Measurements from ENCODE around the gene MAP3K4.

MAP3K4 gene, protein sequence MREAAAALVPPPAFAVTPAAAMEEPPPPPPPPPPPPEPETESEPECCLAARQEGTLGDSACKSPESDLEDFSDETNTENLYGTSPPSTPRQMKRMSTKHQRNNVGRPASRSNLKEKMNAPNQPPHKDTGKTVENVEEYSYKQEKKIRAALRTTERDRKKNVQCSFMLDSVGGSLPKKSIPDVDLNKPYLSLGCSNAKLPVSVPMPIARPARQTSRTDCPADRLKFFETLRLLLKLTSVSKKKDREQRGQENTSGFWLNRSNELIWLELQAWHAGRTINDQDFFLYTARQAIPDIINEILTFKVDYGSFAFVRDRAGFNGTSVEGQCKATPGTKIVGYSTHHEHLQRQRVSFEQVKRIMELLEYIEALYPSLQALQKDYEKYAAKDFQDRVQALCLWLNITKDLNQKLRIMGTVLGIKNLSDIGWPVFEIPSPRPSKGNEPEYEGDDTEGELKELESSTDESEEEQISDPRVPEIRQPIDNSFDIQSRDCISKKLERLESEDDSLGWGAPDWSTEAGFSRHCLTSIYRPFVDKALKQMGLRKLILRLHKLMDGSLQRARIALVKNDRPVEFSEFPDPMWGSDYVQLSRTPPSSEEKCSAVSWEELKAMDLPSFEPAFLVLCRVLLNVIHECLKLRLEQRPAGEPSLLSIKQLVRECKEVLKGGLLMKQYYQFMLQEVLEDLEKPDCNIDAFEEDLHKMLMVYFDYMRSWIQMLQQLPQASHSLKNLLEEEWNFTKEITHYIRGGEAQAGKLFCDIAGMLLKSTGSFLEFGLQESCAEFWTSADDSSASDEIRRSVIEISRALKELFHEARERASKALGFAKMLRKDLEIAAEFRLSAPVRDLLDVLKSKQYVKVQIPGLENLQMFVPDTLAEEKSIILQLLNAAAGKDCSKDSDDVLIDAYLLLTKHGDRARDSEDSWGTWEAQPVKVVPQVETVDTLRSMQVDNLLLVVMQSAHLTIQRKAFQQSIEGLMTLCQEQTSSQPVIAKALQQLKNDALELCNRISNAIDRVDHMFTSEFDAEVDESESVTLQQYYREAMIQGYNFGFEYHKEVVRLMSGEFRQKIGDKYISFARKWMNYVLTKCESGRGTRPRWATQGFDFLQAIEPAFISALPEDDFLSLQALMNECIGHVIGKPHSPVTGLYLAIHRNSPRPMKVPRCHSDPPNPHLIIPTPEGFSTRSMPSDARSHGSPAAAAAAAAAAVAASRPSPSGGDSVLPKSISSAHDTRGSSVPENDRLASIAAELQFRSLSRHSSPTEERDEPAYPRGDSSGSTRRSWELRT (N-terminal part only)

DNA sequence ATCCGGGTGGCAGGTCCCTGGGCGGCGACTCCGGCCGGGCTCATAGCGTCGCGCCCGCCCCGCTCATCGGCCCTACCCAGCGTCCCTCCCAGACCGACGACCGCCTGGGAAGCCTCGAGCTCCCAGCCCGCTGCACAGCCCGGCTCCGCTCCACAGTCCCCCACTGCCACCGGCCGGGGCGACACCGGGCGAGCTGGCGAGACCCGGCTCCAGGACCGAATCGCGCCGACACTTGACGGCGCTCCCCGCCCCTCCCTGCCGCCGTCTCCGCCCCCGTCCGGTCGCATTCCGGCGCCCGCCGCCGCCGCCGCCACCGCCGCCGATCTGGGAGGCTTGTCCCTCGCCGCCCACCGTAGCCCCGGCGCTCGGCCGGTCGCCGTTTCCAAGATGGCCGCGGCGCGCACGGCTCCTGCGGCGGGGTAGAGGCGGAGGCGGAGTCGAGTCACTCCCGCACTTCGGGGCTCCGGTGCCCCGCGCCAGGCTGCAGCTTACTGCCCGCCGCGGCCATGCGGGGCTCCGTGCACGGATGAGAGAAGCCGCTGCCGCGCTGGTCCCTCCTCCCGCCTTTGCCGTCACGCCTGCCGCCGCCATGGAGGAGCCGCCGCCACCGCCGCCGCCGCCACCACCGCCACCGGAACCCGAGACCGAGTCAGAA lies at the start of gene MAP3K4:
Gene MAP3K4, plus strand, starts transcription at position 364 of the 655 bp plus-strand sequence. Its CDS starts 163 bp downstream, at position 527.
- DNase-seq (ENCODE audit: low read depth, low spot score): peak; percentile 86

DNA sequence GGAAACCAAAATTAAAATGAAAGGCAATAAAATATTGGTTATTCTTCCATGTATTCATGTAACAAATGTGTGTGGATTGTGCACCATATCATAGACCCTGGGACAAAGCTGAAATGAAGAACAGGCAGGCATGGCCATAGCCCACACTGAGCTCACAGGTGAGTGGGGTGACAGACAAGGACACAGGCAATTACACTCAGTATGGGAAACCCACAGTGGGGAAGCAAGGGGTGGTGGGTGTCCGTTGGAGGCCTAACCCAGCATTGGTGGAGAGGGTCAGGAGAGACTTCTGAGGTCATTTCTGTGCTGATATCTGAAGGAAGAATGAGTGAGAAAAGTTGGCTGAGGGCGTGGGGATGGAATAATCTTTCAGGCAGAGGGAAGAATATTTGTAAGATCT lies 47.6 kb upstream of the MAP3K4 start:
- DNase-seq (ENCODE audit: low read depth, low spot score): no peak

DNA sequence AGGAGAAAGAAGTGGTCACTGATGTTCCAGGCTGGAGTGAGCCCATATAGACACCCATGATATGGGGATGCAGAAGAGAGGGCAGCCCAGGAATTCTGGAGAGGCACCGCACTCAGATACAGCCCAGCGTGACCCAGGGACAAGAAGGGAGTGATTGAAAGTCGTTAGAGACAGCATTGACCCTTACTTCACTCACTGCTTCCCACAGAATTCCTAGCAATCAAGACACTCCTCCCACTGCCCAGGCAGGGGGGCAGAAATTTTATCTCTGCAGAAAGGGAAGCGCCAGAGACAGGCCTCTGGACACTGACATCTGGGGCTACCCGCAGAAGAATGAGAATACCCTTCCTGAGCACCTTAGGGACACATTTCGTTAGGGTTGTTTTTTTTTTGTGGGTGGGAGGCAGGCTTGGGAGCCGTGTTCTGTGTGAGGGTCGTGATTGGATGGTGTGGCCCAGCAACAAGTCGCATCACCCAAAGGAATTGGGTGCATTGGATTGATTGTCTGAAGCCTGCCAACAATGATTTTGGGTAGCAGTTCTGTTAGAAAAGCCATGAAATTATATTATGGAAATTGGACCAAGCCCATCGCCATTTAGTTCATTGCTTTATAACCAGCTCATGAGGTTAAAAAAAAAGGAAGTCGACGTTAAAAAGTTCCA lies 45.9 kb upstream of the MAP3K4 start:
- DNase-seq (ENCODE audit: low read depth, low spot score): no peak

DNA sequence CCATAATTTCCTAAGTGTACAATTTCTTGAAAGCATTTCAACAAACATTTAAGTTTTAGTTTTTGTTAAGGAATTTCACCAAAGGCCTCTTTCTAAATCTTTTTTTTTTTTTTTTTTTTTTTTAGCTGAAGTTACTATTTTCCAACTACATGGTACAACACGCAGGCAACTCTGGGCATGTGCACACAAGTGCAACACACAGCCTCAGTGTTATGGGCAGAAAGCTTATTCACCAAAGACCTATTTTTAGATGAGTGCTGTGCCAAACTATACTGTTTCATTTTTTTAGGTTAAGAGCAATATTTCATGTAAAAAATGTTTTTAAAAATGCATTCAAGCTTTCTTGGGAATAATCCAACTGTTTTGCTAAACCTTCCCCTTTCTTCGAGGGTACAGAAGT lies 42.0 kb upstream of the MAP3K4 start:
- no peak for DNase-seq (ENCODE audit: low read depth, low spot score)

DNA sequence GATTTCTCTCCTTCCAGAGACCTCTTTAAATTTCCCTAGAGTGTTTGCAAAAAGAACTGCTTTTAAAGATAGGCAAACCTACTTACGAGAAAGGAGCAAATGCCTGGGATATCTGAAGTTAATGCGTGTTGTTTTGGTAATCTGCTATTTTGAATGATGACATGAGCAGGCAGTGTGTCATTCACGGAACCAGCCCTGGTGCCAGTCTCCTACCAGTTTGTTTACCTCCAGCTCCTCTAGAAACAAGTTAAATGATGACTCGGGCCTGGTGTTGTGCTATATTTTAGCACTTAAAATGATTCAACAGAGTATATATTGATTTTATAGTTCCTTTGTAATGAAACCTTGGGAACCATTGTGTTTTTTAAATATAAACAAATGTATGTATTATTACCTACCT lies 41.1 kb upstream of the MAP3K4 start:
- no peak for DNase-seq (ENCODE audit: low read depth, low spot score)

DNA sequence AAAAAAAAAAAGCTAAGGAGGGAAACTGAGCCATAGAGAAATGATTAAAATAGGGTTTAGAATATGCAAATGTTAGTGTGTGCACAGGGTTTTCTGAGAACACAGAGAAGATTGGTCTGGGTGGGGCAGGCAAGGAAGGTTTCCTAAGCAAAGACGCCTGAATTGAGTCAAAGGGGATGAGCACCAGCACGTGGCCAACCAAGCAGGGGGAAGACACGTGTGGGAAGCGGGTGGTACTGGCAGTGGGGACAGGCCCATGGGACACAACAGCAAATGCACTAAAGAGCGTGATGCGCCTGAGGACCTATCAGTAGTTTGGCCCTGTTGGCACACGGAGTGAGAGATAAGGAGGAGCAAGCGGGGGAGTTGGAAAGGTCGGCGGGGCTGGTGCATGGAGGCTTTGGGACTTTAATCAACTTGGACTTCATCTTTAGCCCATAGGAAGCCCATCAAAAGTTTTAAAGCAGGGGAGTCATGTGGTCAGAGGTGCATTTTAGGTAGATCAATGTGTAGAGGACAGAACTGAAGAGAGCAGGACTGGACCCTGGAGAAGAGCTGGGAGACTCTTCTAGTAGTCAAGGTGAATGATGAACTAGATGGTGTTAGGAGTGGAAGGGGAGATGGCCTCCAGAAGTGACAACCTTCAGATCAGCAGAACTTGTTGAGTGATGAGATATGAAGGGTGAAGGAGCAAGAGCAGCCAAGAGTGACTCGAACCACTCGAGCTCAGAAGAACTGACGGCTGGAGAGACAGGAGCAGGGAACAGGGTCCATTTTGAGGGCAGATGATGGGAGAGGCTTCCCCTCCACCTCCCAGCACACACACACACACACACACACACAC lies 40.2 kb upstream of the MAP3K4 start:
- no peak for DNase-seq (ENCODE audit: low read depth, low spot score)

DNA sequence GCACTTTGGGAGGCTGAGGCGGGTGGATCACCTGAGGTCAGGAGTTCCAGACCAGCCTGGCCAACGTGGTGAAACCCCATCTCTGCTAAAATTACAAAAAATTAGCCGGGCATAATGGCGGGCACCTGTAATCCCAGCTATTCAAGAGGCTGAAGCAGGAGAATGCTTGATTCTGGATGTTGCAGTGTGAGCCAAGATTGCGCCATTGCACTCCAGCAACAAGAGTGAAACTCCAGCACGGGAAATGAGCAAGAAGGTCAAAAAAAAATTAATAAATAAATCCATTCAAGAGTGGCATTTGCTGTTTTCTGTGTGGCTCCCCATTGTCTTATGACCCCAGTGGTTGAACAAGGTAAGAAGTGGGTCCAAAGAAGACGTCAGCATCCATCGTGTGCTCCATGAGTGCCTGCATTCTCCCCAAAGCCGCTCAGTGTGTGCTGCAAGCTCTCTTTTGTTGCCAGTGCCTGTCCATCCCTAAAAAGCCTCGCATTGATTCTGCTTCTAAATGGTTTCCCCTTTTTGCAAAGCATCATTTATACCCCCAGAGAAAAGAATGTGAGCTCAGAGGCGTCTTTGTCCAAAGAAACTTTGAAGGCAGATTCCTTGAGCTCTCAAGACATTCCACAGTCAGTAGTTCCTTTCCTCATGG lies 38.8 kb upstream of the MAP3K4 start:
- DNase-seq (ENCODE audit: low read depth, low spot score): no peak

DNA sequence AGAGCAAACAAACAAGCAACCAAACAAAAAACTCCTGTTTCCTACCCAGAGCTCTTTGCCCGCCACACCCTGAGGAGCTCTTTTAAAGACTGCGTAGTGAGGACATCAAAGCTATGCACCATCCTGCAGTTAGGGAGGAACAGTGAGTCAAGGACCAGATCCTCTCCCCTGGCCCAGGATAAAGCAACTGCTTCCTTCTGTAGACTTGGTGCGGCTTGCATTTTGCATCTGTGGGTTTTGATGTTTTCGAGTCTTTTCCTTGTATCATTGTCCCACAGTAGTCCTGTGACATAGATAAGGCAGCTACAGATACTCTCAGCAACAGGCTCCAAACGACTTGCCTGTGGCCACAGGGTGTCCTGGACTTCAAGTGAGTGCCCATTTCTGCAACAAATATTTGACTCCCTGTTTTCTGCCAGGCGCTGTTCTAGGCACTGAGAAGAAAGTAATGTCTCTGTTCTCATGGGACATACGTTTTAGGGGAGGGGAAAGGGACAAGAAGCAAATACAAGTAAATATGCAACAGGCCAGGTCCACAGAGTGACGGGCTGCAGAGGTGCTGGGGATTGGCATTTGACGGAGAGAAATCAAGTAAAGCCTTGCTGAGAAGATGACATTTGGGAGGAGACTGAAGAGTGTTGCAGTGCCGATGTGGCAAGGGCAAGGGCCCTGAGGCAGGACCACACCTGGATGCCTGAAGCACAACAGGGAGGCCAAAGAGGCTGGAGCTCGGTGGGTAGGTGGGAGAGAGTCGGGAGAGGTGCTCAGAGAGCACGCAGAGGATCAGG lies 35.9 kb upstream of the MAP3K4 start:
- DNase-seq (ENCODE audit: low read depth, low spot score): no peak

DNA sequence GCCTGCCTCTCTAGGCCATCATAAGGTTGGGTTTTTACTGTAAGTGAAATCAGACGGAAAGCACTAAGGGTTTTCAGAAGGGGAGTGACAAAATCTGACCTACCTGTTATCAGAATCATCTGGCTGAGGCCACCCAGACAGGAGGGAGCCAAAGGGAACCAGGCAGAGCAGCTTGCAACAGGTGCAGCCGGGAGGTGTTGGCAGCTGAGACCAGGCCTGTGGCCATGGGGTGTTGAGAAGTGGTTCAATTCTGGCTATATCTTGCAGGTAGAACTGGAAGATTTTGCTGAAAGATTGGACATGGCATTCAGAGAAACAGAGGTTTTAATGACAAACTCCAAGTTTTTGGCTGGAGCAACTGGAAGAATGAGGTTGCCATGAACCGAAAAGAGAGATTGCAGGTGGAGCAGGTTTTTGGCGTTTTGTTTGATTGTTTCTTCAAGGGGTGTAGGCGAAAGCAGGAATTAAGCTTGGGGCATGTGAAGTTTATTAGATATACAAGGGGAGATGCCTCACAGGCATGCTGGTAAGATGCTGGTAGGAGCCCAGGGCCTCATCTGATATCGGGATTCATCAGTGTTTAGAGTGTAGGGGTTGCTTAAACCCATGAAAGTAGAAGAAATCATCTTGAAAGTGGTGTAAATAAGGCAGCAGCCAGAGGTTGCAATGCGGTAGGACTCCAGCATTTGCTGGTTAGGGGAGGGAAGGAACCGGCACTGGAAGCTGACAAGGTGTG lies 35.1 kb upstream of the MAP3K4 start:
- DNase-seq (ENCODE audit: low read depth, low spot score): no peak

DNA sequence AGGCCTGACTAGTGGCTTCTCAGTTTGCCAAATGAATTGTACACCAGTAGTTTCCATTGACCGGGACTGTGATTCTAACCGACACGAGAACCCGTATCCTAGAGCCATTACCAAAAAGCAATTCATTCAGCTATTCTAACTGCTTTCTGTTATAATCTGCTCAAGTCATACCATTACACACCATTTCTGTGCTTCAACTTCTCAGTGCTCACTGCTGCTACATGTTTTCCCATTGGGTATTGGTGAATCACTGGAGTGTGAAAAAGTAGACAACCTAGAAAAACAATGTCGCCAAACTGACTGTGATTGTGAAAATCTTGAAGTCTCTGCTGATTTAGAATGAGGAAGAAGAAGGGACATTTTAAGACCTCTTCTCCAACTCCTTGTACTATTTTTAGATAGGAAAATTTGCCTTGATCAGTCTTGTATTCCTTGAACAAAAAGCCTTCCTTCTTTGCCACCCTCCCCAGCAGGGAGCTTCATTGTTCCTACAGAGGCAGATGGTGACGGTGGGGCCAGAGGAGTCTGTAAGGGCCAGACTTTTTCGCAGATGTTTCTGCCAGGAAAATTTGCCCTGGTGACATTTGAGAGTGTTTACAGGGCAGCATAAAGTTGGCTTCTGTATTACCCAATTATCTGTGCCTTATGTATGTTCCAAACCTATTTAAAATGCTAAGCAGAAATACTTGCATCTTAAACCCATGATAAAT lies 31.7 kb upstream of the MAP3K4 start:
- DNase-seq (ENCODE audit: low read depth, low spot score): no peak

DNA sequence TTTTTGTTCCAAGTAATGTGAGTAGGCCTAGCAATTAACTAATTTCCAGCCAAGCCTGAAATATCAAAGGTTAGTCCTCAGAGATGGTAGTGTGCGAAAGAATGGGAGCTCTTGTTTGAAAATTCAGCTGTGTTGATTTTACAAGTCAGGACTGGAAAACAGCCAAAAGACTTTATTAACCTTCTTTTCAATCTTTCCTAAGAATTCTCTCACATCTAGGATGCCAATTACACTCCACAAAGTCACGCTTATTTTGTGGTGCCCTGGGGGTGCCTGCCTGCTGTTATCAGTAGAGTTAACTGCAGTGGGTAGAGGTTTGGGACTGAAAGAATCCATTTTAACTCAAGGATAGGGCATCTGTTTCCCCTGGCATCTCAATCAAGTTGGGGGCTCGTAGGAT lies 30.7 kb upstream of the MAP3K4 start:
- no peak for DNase-seq (ENCODE audit: low read depth, low spot score)

DNA sequence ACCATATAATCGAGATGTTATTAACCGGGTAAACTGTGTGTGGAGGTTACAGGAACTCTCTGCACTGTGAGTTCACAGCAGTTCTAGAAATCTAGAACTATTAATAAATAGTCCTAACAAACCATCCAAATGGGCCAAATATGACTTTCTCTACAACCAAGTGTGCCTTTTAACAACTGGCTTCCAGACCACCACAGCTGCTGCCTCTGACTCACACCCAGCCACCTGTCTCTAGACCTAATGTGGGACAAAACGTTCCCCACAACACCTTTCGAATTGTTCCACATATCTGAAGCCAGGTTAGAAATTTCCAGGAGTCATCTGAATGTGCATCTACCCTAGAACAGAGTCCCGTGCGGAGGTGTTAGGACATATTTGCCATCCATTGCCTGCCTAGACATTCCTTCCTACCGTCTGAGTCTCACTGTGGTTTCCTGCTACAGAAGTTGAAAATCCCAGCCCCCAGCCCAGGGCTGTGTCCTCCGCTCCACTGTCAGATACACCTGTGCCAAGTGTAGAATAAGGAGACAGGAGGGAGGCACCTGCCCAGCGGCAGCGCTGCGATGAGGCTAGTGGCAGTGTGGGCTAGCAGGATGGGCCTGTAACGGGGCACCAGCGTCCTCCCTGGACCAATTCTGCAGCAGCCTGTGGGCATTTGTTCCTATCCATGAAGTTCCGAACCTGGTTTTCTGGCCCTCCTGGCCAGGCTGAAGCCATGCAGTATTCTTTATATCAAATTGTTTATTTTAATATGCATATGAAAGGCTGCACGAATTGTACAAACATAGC lies 28.5 kb upstream of the MAP3K4 start:
- DNase-seq (ENCODE audit: low read depth, low spot score): no peak

DNA sequence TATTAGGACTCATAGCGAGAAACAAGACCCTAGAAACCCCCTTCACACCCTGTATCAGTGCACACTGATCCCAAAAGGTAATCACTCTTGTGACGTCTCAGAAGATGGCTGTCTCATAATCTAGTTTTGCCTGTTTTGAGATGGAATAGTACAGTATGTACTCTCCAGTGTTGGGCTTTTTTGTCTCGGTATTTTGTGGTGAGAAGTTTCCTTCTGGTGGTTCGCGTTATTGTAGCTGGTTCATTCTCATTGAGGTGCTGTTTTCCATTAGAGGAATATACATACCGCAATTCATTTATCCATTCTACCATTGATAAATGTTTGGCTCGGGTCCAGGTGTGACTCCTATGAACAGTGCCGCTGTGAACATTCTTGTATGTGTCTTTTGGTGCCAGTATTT lies 27.9 kb upstream of the MAP3K4 start:
- no peak for DNase-seq (ENCODE audit: low read depth, low spot score)

DNA sequence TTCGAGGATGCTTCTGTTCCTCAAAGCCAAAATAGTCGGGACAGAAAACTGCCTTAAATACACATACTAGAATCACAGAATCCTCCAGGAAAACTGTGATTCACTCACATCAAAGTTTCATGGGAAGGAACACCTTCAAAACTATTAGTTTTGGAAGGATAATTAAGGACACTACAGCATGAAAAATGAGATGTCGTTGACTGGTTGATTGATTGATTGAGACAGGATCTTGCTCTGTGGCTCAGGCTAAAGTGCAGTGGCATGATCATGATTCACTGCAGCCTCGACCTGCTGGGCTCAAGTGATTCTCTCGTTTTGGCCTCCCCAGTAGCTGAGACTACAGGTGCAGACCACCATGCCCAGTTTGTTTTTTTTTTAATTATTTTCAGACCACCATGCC lies 25.7 kb upstream of the MAP3K4 start:
- no peak for DNase-seq (ENCODE audit: low read depth, low spot score)

DNA sequence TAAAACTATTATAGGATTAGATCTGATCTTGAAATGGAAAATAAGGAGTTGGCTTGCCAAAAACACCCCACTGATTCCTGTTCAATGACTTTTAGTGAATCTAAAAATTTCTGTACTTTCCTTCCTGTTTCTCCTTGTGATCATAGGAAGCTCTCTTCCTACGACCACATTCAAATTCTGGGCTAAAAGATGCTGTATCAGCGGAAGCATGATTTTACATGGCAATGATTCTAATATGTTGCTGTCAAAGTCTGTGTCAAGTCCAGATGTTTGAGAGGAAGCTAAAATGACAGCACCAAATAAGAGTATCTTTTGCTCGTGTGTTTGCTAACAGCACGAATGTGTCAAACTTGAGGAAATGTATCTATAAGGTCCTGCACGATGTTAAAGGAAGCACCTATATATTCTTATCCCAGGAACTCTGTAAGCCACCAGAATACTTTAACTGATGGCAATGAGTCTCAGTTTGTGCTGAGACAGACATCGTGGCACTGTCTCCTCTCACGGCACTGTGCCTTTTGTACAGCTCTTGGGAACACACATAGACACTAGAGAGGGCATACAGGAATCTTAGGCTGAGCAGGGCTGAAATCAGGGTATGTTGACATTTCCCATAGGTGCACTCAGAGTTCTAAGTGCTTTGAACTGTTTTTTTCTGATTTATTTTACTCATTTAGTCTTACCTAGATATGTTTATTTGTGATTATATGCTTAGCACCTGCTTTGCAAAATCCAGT lies 24.9 kb upstream of the MAP3K4 start:
- no peak for DNase-seq (ENCODE audit: low read depth, low spot score)

DNA sequence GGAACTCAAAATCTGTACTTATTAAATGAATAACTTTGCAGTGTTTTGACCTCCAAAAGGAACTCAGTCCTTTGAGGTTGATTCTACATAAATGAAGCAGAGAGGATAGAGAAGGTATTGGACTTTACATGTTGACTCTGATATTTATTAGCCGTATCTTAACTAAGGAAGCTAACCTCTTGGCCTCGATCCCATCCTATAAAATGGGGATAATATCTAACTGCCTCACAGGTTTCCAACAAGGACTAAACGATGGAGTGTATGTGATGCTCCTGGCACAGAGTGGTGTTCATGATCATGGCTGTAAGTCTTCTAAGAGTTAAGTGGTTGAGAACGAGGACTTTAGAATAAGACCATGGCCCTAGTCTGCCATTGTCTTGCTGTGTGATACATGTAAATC lies 24.2 kb upstream of the MAP3K4 start:
- no peak for DNase-seq (ENCODE audit: low read depth, low spot score)

All from ELF-1 (cell line).